ENCODE results near the gene ACBD4.

ACBD4 gene

GRCh38 chr17:45103269-45103795, 32.2 kb upstream of the ACBD4 start:
- in situ Hi-C loops (cut with MboI; ENCODE audit: low sequenced_read_pairs), result no loop called here

DNA sequence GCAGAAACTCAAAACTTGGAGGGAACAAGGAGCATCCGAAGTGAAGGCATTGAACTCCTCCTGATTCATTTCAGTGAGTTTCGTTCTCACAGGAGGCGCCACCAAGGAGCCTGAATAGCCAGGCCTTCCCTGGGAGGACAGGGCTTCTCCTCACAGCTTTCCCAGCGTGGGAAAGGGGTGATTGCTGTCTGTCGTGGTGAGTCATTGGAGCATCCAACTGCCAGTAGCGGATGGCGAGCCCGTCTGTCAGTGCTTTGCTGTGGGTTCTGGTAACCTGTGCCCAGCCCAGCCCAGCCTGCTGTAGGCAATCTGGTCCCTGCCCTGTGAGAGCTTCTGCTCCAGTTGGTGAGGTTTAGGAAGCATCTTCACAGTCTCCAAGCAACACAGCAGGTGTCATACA, 31.5 kb upstream of the ACBD4 start:
- in situ Hi-C loops (cut with MboI; ENCODE audit: low sequenced_read_pairs), result no loop called here

GRCh38 chr17:45104497-45104896, 31.0 kb upstream of the ACBD4 start:
- in situ Hi-C loops (cut with MboI; ENCODE audit: low sequenced_read_pairs), result no loop called here

DNA sequence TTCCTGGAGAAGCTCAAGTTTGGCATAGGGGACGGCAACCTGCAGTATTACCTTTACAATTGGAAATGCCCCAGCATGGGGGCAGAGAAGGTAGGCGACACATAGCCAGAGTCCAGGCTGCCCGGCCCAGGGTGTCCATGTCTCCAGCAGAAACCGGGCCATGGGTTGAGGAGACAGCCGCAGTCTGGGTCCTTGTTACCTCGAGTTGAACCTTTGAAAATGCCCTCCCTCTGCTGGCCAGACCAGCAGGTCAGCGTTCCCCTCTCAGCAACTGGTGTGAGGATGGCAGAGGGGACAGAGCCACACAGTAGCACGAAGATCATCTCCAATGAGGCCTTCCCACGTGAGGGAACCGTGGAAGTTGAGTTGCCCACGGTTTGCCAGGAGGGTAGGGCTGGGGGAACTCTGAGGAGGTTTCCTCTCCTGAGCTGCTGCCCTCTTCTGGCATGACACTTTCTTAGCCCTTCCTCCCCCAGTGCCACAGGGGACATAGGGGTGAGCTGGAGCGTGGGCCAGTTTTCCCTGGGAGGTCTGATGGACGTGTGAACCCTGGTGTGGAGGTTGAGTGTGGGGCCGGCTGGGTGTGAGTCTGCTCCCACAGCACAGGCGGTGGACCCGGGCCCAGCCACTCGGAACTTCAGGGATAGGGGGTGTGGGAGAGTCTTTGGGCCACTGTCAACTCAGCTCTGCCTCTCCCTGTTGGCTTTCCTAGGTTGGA, 30.4 kb upstream of the ACBD4 start:
- in situ Hi-C loops (cut with MboI; ENCODE audit: low sequenced_read_pairs), result no loop called here

DNA sequence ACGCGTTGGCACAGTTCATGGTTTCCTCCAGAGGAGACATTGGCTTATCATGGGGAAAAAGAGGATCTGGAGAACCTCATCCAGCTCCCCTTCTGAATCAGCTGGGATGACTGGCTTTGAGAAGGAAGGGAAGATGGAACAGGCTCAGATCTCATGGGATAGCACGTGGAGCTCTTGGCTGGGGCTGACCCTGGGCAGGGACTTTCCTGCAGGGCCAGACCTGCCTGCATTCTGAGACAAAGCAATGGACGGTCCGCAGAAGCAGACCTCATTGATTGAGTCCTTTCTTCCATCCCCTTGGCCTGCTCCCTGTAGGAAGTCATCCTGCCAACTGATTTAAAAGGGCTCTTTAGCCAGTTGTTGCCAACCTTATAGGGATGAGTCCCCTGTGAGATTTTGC, 29.4 kb upstream of the ACBD4 start:
- in situ Hi-C loops (cut with MboI; ENCODE audit: low sequenced_read_pairs), result no loop called here

DNA sequence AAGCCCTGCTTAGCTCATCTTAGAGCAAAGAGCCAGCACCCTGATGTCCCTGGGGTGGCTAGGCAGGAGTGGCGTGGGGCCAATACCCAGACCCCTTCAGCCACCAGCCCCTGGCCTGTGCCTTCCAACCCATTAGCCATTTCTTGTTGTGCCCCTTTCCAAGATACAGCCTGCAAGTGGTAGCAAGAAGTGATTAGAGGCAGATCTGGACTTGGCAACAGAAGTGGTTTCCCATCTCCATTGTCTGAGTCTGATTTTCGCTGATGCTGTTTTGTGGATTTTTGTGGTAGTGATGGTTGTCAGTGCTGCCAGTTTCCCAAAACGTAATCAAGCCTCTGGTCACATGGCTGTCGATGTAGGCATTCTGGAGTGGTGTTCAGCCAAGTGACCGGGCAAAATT, 28.9 kb upstream of the ACBD4 start:
- in situ Hi-C loops (cut with MboI; ENCODE audit: low sequenced_read_pairs), result no loop called here

- in situ Hi-C loops (cut with MboI; ENCODE audit: low sequenced_read_pairs), result no loop called here
These were observed 28.0 kb upstream of the ACBD4 start for GRCh38 chr17:45107293-45108010.

DNA sequence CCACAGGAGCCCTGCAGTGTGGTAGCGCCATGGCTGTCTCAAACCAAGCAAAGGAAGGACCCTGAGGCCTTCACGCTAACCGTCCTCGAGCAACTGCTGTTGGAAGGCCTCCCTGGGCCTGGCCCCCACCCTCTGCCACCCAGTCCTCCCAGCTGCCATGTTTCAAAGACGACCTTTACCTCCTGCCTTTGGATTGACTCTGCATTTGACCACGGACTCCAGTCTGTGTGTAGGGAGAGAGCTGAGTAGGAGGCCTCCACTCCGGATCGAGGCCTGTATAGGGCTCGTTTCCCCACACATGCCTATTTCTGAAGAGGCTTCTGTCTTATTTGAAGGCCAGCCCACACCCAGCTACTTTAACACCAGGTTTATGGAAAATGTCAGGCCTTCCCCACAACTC, 27.4 kb upstream of the ACBD4 start:
- in situ Hi-C loops (cut with MboI; ENCODE audit: low sequenced_read_pairs), result no loop called here

- in situ Hi-C loops (cut with MboI; ENCODE audit: low sequenced_read_pairs), result no loop called here
These were observed 26.6 kb upstream of the ACBD4 start for GRCh38 chr17:45108595-45109521.

- in situ Hi-C loops (cut with MboI; ENCODE audit: low sequenced_read_pairs), result no loop called here
These were observed 24.5 kb upstream of the ACBD4 start for GRCh38 chr17:45110676-45111611.

DNA sequence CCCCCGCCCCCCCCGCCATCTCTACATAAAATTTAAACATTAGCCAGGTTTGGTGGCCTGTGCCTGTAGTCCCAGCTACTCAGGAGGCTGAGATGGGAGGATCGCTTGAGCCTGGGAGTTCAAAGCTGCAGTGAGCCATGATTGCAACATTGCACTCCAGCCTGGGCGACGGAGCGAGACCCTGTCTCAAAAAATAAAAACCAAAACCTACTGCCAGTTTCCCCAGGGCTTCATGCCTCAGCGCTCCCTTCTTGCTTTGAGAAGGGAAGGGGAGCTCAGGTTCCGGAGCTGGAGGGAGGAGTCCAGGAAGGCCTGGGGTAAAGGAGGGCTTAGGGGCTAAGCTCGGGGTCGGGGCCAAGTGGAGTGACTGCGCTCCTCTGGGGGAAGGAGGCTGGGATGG, 23.6 kb upstream of the ACBD4 start:
- in situ Hi-C loops (cut with MboI; ENCODE audit: low sequenced_read_pairs), result no loop called here

DNA sequence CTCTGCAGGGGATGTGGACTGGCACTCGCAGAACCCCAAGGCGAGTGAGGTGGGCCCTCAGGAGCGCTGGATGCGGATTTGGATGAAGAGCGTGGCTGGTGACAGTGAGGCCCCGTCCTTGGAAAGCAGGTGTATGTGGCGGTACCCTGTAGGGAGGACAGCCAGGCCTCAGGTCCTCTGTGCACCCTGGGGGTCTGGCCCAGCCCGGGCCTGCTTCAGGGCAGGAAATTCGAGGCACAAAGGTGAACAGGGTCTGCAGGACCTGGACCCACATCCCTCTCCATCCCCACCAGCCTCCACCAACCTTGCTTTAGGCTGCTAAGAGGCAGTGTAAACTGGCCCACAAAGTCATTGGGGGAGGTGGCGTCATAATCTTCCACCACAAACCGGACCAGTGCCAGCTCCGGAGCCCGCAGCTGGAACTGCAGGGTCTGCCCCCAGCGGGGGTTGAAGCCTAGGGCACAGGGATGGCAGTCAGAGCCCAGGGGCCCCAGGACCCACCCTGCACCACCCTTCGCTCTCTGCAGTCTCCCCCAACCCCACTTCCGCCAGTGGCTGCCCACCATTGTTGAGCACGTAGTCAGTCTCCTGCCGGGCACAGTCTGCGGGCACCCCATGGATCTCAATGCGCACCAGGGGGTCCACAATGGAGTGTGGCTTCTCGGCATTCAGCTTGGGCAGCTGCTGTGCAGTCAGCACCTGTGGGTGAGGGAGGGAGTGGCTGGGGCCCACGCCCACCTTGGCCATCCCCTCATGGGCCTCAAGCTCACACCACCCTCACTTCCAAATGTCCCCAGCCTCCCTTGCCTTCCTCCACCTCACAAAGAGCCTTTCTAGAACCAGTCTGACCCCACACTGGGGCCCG, 22.7 kb upstream of the ACBD4 start:
- in situ Hi-C loops (cut with MboI; ENCODE audit: low sequenced_read_pairs), result no loop called here

GRCh38 chr17:45113424-45113754, 22.1 kb upstream of the ACBD4 start:
- in situ Hi-C loops (cut with MboI; ENCODE audit: low sequenced_read_pairs), result no loop called here

- in situ Hi-C loops (cut with MboI; ENCODE audit: low sequenced_read_pairs), result no loop called here
These were observed 21.2 kb upstream of the ACBD4 start for GRCh38 chr17:45114117-45114932.

- in situ Hi-C loops (cut with MboI; ENCODE audit: low sequenced_read_pairs), result no loop called here
These were observed 20.4 kb upstream of the ACBD4 start for GRCh38 chr17:45115015-45115625.

- in situ Hi-C loops (cut with MboI; ENCODE audit: low sequenced_read_pairs), result no loop called here
These were observed 19.6 kb upstream of the ACBD4 start for GRCh38 chr17:45115871-45116270.

GRCh38 chr17:45116434-45117016, 19.0 kb upstream of the ACBD4 start:
- in situ Hi-C loops (cut with MboI; ENCODE audit: low sequenced_read_pairs), result no loop called here

- in situ Hi-C loops (cut with MboI; ENCODE audit: low sequenced_read_pairs), result no loop called here
These were observed 18.2 kb upstream of the ACBD4 start for GRCh38 chr17:45117334-45117733.

Data from HL-60/S4 treated with retinoic acid at 250 ng/mL for 4 days and 3 days (cell line).